ENCODE measurements around the gene ARHGAP31.

GRCh38 chr3:119297169-119297568, 3.0 kb downstream of the ARHGAP31 start:
- TF ChIP-seq EZH2 (IDR thresholded peaks at IDR 0.05; ENCODE audit: borderline replicate concordance, low read depth, low read length, poor library complexity, severe bottlenecking) (no peak), CTCF (conservative IDR thresholded peaks at IDR 0.05; ENCODE audit: low read depth, low read length) (no peak)
